Naive B cell (primary cell): ENCODE measurements around the gene AQP12B. TPM values are rescaled to one million over a fixed set of nuclear protein-coding genes. Genes with fewer than 3 reads are reported as not detected.
"Not testable (repeated sequence)": the region's sequence is repeated elsewhere in the genome, so short reads cannot be mapped to it uniquely, and the experiment has no call there.

Experiments
- ATAC-seq, 2 donors: fragments of 150-1000 bp; cut with Tn5 transposase; 2 replicates each; pipeline ENCODE4 v1.10.0; 2021; ENCODE audit warnings: low read depth in 2 of 2, mild to moderate bottlenecking in 2 of 2, moderate library complexity in 2 of 2
- DNase-seq: peaks from one replicate; pipeline ENCODE4 v3.0.0; 2022
- H3K27ac Mint-ChIP-seq, 6 donors: one replicate each; pipeline ENCODE4 v1.8.0; 2020 to 2022; ENCODE audit warnings: mild to moderate bottlenecking in 6 of 6, mixed read lengths in 6 of 6, moderate library complexity in 5 of 6, inconsistent platforms in 2 of 6
- H3K27me3 Mint-ChIP-seq, 3 donors: one replicate each; pipeline ENCODE4 v1.8.0; 2021 to 2022; ENCODE audit warnings: mixed read lengths in 3 of 3, mild to moderate bottlenecking in 1 of 3
- H3K36me3 Mint-ChIP-seq, 2 donors: one replicate each; pipeline ENCODE4 v1.8.0; 2020 to 2022; ENCODE audit warnings: mixed read lengths in 2 of 2, inconsistent platforms in 1 of 2, mild to moderate bottlenecking in 1 of 2
- H3K4me1 Mint-ChIP-seq, 3 donors: one replicate each; pipeline ENCODE4 v1.8.0; 2020 to 2022; ENCODE audit warnings: mixed read lengths in 3 of 3, inconsistent platforms in 1 of 3, mild to moderate bottlenecking in 1 of 3, moderate library complexity in 1 of 3
- H3K4me3 Mint-ChIP-seq, 8 donors: one replicate each; pipeline ENCODE4 v1.8.0; 2020 to 2022; ENCODE audit warnings: mild to moderate bottlenecking in 8 of 8, mixed read lengths in 8 of 8, moderate library complexity in 8 of 8, inconsistent platforms in 2 of 8
- H3K9me3 Mint-ChIP-seq, 7 donors: one replicate each; pipeline ENCODE4 v1.8.0; 2020 to 2022; ENCODE audit warnings: mixed read lengths in 7 of 7, mild to moderate bottlenecking in 5 of 7, inconsistent platforms in 2 of 7, moderate library complexity in 1 of 7
- polyA plus RNA-seq, 6 donors: library from polyadenylated mRNA; unstranded; fragments of 300-500 nt; fragmentation: Illumina TruSeq; gene quantifications; one replicate each; pipeline ENCODE4 v1.2.3, GENCODE V29; 2021; ENCODE audit warnings: low read depth in 6 of 6

The AQP12B gene
- polyA plus RNA-seq = not detected

GRCh38 chr2:240682431-240683224 is at the start of gene AQP12B:
TSS of gene AQP12B (minus strand) at chr2:240682885. CDS start at chr2:240682837, 48 bp downstream.
- H3K27me3 Mint-ChIP-seq, H3K9me3 Mint-ChIP-seq, H3K36me3 Mint-ChIP-seq, ATAC-seq, H3K27ac Mint-ChIP-seq, DNase-seq: not testable (repeated sequence)
- H3K4me3 Mint-ChIP-seq = peak within 1 kb of the TSS in 3 of 8 donors; percentile 9 to 78 (median 30)
- peaks cover 0 to 11% (median 4%) of the 10 kb centered on the region in 3 donors for H3K4me1 Mint-ChIP-seq

GRCh38 chr2:240732184-240732583 is 49.5 kb upstream of the AQP12B start:
- Mint-ChIP-seq H3K4me3 (no peak overlapping the region), H3K9me3 (peaks cover 0 to 2% (median 0%) of the 10 kb centered on the region in 7 donors), H3K27ac (no peak overlapping the region), H3K27me3 (peaks cover 4 to 10% (median 7%) of the 10 kb centered on the region in 3 donors), H3K4me1 (no peaks in the 10 kb centered on the region), H3K36me3 (no peaks in the 10 kb centered on the region)
- ATAC-seq = no peak
- DNase-seq = no peak

- DNase-seq = no peak
- no peak overlapping the region for H3K27ac Mint-ChIP-seq
- no peak for ATAC-seq
- peaks cover 0 to 2% (median 0%) of the 10 kb centered on the region in 7 donors for H3K9me3 Mint-ChIP-seq
- peaks cover 4 to 10% (median 7%) of the 10 kb centered on the region in 3 donors for H3K27me3 Mint-ChIP-seq
- no peaks in the 10 kb centered on the region for H3K4me1 Mint-ChIP-seq
- no peak overlapping the region for H3K4me3 Mint-ChIP-seq
- no peaks in the 10 kb centered on the region for H3K36me3 Mint-ChIP-seq
Observed at GRCh38 chr2:240731178-240731545, 48.5 kb upstream of the AQP12B start.

- Mint-ChIP-seq H3K4me3 (no peak overlapping the region), H3K36me3 (no peaks in the 10 kb centered on the region), H3K9me3 (peaks cover 0 to 2% (median 0%) of the 10 kb centered on the region in 7 donors), H3K27ac (peak overlapping the region in 1 of 6 donors; percentile 27), H3K27me3 (peaks cover 4 to 10% (median 7%) of the 10 kb centered on the region in 3 donors), H3K4me1 (no peaks in the 10 kb centered on the region)
- no peak for ATAC-seq
- no peak for DNase-seq
Observed at GRCh38 chr2:240730501-240731177, 48.0 kb upstream of the AQP12B start.

GRCh38 chr2:240728827-240729226 is 46.1 kb upstream of the AQP12B start:
- Mint-ChIP-seq H3K9me3 (peaks cover 0 to 2% (median 0%) of the 10 kb centered on the region in 7 donors), H3K4me1 (no peaks in the 10 kb centered on the region), H3K27ac (no peak overlapping the region), H3K27me3 (peaks cover 4 to 10% (median 7%) of the 10 kb centered on the region in 3 donors), H3K36me3 (no peaks in the 10 kb centered on the region), H3K4me3 (no peak overlapping the region)
- no peak for DNase-seq
- no peak for ATAC-seq

GRCh38 chr2:240728361-240728760 is 45.7 kb upstream of the AQP12B start:
- H3K27ac Mint-ChIP-seq = peak overlapping the region in 1 of 6 donors; percentile 66
- DNase-seq (no peak), ATAC-seq (no peak)
- peaks cover 0 to 2% (median 0%) of the 10 kb centered on the region in 7 donors for H3K9me3 Mint-ChIP-seq
- H3K36me3 Mint-ChIP-seq = no peaks in the 10 kb centered on the region
- H3K27me3 Mint-ChIP-seq = peaks cover 4 to 10% (median 7%) of the 10 kb centered on the region in 3 donors
- no peaks in the 10 kb centered on the region for H3K4me1 Mint-ChIP-seq
- no peak overlapping the region for H3K4me3 Mint-ChIP-seq

- Mint-ChIP-seq H3K4me1 (no peaks in the 10 kb centered on the region), H3K36me3 (no peaks in the 10 kb centered on the region), H3K9me3 (peaks cover 0 to 2% (median 0%) of the 10 kb centered on the region in 7 donors), H3K27me3 (peaks cover 4 to 10% (median 7%) of the 10 kb centered on the region in 3 donors), H3K4me3 (no peak overlapping the region), H3K27ac (peak overlapping the region in 1 of 6 donors; percentile 66)
- no peak for DNase-seq
- ATAC-seq = no peak
Observed at GRCh38 chr2:240727913-240728312, 45.2 kb upstream of the AQP12B start.

GRCh38 chr2:240727439-240727838 is 44.8 kb upstream of the AQP12B start:
- H3K9me3 Mint-ChIP-seq = peaks cover 0 to 2% (median 0%) of the 10 kb centered on the region in 7 donors
- H3K4me3 Mint-ChIP-seq = no peak overlapping the region
- no peak for DNase-seq

GRCh38 chr2:240726876-240727275 is 44.2 kb upstream of the AQP12B start:
- Mint-ChIP-seq H3K27me3 (peaks cover 4 to 10% (median 7%) of the 10 kb centered on the region in 3 donors), H3K4me3 (no peak overlapping the region)
- no peak for DNase-seq

More at GRCh38 chr2:240727439-240727838, 44.8 kb upstream of the AQP12B start:
- H3K36me3 Mint-ChIP-seq = no peaks in the 10 kb centered on the region
- H3K4me1 Mint-ChIP-seq = no peaks in the 10 kb centered on the region
- ATAC-seq = no peak
- H3K27me3 Mint-ChIP-seq = peaks cover 4 to 10% (median 7%) of the 10 kb centered on the region in 3 donors
- H3K27ac Mint-ChIP-seq = no peak overlapping the region

GRCh38 chr2:240725671-240726070 is 43.0 kb upstream of the AQP12B start:
- H3K4me3 Mint-ChIP-seq = no peak overlapping the region
- H3K27ac Mint-ChIP-seq = no peak overlapping the region
- H3K27me3 Mint-ChIP-seq = peaks cover 4 to 10% (median 7%) of the 10 kb centered on the region in 3 donors
- DNase-seq (no peak), ATAC-seq (no peak)
- H3K4me1 Mint-ChIP-seq = no peaks in the 10 kb centered on the region
- no peaks in the 10 kb centered on the region for H3K36me3 Mint-ChIP-seq
- peaks cover 0 to 2% (median 0%) of the 10 kb centered on the region in 7 donors for H3K9me3 Mint-ChIP-seq

More at GRCh38 chr2:240726876-240727275, 44.2 kb upstream of the AQP12B start:
- H3K27ac Mint-ChIP-seq = no peak overlapping the region
- no peak for ATAC-seq
- no peaks in the 10 kb centered on the region for H3K36me3 Mint-ChIP-seq
- no peaks in the 10 kb centered on the region for H3K4me1 Mint-ChIP-seq
- H3K9me3 Mint-ChIP-seq = peaks cover 0 to 2% (median 0%) of the 10 kb centered on the region in 7 donors

- no peak for ATAC-seq
- no peaks in the 10 kb centered on the region for H3K4me1 Mint-ChIP-seq
Observed at GRCh38 chr2:240725266-240725665, 42.6 kb upstream of the AQP12B start.

GRCh38 chr2:240724431-240724830 is 41.7 kb upstream of the AQP12B start:
- no peaks in the 10 kb centered on the region for H3K36me3 Mint-ChIP-seq
- H3K27me3 Mint-ChIP-seq = peaks cover 4 to 10% (median 7%) of the 10 kb centered on the region in 3 donors
- H3K27ac Mint-ChIP-seq = no peak overlapping the region
- ATAC-seq (no peak), DNase-seq (no peak)
- no peaks in the 10 kb centered on the region for H3K4me1 Mint-ChIP-seq
- H3K4me3 Mint-ChIP-seq = no peak overlapping the region
- H3K9me3 Mint-ChIP-seq = peaks cover 0 to 2% (median 0%) of the 10 kb centered on the region in 7 donors

More at GRCh38 chr2:240725266-240725665, 42.6 kb upstream of the AQP12B start:
- Mint-ChIP-seq H3K27me3 (peaks cover 4 to 10% (median 7%) of the 10 kb centered on the region in 3 donors), H3K27ac (no peak overlapping the region), H3K9me3 (peaks cover 0 to 2% (median 0%) of the 10 kb centered on the region in 7 donors), H3K4me3 (no peak overlapping the region), H3K36me3 (no peaks in the 10 kb centered on the region)
- DNase-seq = no peak

GRCh38 chr2:240723851-240724250 is 41.2 kb upstream of the AQP12B start:
- H3K36me3 Mint-ChIP-seq = no peaks in the 10 kb centered on the region
- DNase-seq (no peak), ATAC-seq (no peak)
- H3K4me3 Mint-ChIP-seq = no peak overlapping the region
- H3K4me1 Mint-ChIP-seq = no peaks in the 10 kb centered on the region
- H3K27ac Mint-ChIP-seq = no peak overlapping the region
- no peaks in the 10 kb centered on the region for H3K9me3 Mint-ChIP-seq
- H3K27me3 Mint-ChIP-seq = peaks cover 4 to 7% (median 5%) of the 10 kb centered on the region in 3 donors
